SU-DHL-6 (cell line): Measurements from ENCODE around the gene TMEM184A.

Experiments
- H2AFZ ChIP-seq: fragments of 200-600 bp; sonication (generic); 2 replicates; pipeline ENCODE4 v1.6.1; 2014; ENCODE audit warnings: low read depth, mild to moderate bottlenecking, moderate library complexity, mixed read lengths, antibody characterized with exemption, low read length; ENCODE audit not compliant: severe bottlenecking
- H3F3A ChIP-seq: fragments of 200-600 bp; shearing (Covaris generic); 2 replicates; pipeline ENCODE4 v1.6.0; 2016; ENCODE audit warnings: antibody characterized with exemption, mild to moderate bottlenecking; ENCODE audit not compliant: insufficient read depth
- H3K27ac ChIP-seq: fragments of 200-600 bp; sonication (generic); 2 replicates; pipeline ENCODE4 v1.5.1; 2016; ENCODE audit warnings: low read depth, mild to moderate bottlenecking, low read length, moderate library complexity, mixed read lengths
- H3K27me3 ChIP-seq: fragments of 200-600 bp; sonication (generic), shearing (Covaris generic); 2 replicates; pipeline ENCODE4 v1.6.0; 2014; ENCODE audit warnings: mild to moderate bottlenecking, low read length
- H3K36me3 ChIP-seq: fragments of 200-600 bp; sonication (generic); 2 replicates; pipeline ENCODE4 v1.6.1; 2014; ENCODE audit warnings: mild to moderate bottlenecking, low read length, mixed read lengths
- H3K4me2 ChIP-seq: fragments of 300-600, 200-600 bp; shearing (Covaris generic), sonication (generic); 2 replicates; pipeline ENCODE4 v1.6.0; 2014; ENCODE audit warnings: low read length, low read depth, mild to moderate bottlenecking; ENCODE audit not compliant: poor library complexity, severe bottlenecking
- H3K4me3 ChIP-seq: fragments of 200-600 bp; sonication (generic); 2 replicates; pipeline ENCODE4 v1.5.1; 2014; ENCODE audit warnings: antibody characterized with exemption, low read length, mild to moderate bottlenecking, mixed read lengths; ENCODE audit not compliant: insufficient read depth, poor library complexity, severe bottlenecking
- H3K79me2 ChIP-seq: fragments of 200-600 bp; sonication (generic); 2 replicates; pipeline ENCODE4 v1.6.1; 2014; ENCODE audit warnings: mild to moderate bottlenecking, low read length, moderate library complexity; ENCODE audit not compliant: insufficient read depth
- H3K9ac ChIP-seq: fragments of 200-600 bp; sonication (generic); 2 replicates; pipeline ENCODE4 v1.7.0; 2014; ENCODE audit warnings: mild to moderate bottlenecking, low read length
- H3K9me2 ChIP-seq: fragments of 200-600 bp; sonication (generic); replicated peaks from 2 replicates; pipeline ENCODE4 v1.6.1; 2014; ENCODE audit warnings: low read length; ENCODE audit not compliant: insufficient read depth
- H3K9me3 ChIP-seq: fragments of 200-600 bp; sonication (generic); 2 replicates; pipeline ENCODE4 v1.6.1; 2014; ENCODE audit warnings: low read length, mixed read lengths; ENCODE audit not compliant: insufficient read depth
- H4K20me1 ChIP-seq: fragments of 200-600 bp; sonication (generic); 2 replicates; pipeline ENCODE4 v1.6.1; 2014; ENCODE audit warnings: low read depth, mild to moderate bottlenecking, antibody characterized with exemption, low read length, moderate library complexity, mixed read lengths
- EZH2phosphoT487 ChIP-seq: fragments of 200-600 bp; sonication (generic), shearing (Covaris generic); conservative IDR thresholded peaks from 2 replicates; pipeline ENCODE4 v1.6.1; 2018; ENCODE audit warnings: mild to moderate bottlenecking, antibody characterized with exemption, low read length, moderate library complexity, mixed read lengths
- TF ChIP-seq, protein P1 (sequence below): fragments of 200-600 bp; sonication (generic); IDR thresholded peaks from one replicate; pipeline ENCODE4 v1.5.1; 2017; ENCODE audit warnings: antibody characterized with exemption, mild to moderate bottlenecking, low read length, moderate library complexity; ENCODE audit not compliant: insufficient read depth, poor library complexity, severe bottlenecking

Gene TMEM184A

DNA sequence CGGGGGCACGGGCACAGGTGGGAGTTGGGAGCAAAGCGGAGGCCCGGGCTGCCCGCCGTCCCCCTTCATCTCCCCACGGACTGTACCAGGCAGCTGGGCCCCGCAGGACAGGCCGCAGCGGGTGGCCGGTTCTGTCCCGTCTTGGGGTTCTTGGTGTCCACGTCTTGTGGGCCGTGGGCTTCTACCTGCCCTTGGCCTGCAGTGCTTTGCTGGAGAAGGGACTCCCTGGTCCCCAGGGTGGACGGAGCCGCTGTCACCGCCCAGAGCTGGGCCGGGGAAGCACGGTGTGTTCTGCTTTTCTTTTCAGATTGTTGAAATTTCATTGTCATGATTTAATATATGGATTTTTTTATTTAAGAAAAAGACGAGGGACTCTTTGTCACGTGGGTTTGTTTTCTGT is 13.7 kb downstream of the TMEM184A start:
- Histone ChIP-seq H3K4me2 (no peak overlapping the region), H3K9ac (no peak overlapping the region), H3F3A (no peaks in the 10 kb centered on the region), H3K79me2 (peaks cover 8% of the 10 kb centered on the region), H3K36me3 (no peaks in the 10 kb centered on the region), H3K4me3 (no peak overlapping the region), H3K9me3 (no peaks in the 10 kb centered on the region), H3K27ac (no peak overlapping the region), H2AFZ (no peak overlapping the region), H4K20me1 (peaks cover 4% of the 10 kb centered on the region; the same call in 1 of the 2 replicates), H3K9me2 (no peaks in the 10 kb centered on the region), H3K27me3 (no peaks in the 10 kb centered on the region)
- no peak for TF ChIP-seq EZH2phosphoT487

DNA sequence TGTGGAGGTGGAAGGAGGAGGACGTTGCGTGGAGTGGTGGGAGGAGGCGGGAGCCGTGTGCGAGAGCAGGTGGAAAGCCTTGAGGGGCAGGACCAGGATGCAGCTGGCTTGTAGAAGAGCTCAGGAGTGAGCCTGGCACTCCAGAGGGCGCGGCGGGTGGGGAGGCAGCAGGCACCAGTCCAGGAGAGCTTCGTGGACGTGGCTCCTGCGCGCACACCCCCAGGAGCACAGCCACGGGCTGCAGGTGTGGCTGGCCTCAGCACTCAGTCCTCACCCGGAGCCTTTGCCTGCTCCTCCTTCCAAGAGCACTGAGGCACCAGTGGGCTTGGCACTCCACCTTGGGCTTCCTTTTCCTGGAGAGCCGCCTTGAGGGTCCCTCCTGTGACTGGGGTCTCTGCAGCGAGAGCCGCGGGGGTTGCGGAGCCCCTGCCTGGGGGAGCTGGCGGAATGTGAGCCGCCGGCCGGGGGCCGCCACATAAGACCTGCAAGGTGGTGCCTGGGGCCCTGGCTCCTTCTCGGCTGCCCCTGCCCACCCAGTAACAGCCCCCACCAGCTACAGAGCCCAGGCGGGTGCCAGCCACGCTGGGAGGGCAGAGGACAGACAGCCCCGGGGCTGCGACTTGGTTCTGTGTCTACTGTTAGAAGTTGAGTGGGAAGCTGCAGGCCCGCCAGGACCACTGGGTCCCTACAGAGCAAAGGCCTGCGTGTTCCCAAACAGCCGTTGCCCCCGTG is 14.4 kb downstream of the TMEM184A start:
- Histone ChIP-seq H3F3A (no peaks in the 10 kb centered on the region), H2AFZ (no peak overlapping the region), H3K27ac (no peak overlapping the region), H4K20me1 (peaks cover 5% of the 10 kb centered on the region; the same call in 1 of the 2 replicates), H3K79me2 (peaks cover 15% of the 10 kb centered on the region), H3K9me2 (no peaks in the 10 kb centered on the region), H3K9ac (no peak overlapping the region), H3K4me2 (no peak overlapping the region), H3K36me3 (no peaks in the 10 kb centered on the region), H3K27me3 (no peaks in the 10 kb centered on the region), H3K4me3 (no peak overlapping the region), H3K9me3 (no peaks in the 10 kb centered on the region)
- TF ChIP-seq, protein P1, sequence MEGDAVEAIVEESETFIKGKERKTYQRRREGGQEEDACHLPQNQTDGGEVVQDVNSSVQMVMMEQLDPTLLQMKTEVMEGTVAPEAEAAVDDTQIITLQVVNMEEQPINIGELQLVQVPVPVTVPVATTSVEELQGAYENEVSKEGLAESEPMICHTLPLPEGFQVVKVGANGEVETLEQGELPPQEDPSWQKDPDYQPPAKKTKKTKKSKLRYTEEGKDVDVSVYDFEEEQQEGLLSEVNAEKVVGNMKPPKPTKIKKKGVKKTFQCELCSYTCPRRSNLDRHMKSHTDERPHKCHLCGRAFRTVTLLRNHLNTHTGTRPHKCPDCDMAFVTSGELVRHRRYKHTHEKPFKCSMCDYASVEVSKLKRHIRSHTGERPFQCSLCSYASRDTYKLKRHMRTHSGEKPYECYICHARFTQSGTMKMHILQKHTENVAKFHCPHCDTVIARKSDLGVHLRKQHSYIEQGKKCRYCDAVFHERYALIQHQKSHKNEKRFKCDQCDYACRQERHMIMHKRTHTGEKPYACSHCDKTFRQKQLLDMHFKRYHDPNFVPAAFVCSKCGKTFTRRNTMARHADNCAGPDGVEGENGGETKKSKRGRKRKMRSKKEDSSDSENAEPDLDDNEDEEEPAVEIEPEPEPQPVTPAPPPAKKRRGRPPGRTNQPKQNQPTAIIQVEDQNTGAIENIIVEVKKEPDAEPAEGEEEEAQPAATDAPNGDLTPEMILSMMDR = no peak
- no peak for TF ChIP-seq EZH2phosphoT487

DNA sequence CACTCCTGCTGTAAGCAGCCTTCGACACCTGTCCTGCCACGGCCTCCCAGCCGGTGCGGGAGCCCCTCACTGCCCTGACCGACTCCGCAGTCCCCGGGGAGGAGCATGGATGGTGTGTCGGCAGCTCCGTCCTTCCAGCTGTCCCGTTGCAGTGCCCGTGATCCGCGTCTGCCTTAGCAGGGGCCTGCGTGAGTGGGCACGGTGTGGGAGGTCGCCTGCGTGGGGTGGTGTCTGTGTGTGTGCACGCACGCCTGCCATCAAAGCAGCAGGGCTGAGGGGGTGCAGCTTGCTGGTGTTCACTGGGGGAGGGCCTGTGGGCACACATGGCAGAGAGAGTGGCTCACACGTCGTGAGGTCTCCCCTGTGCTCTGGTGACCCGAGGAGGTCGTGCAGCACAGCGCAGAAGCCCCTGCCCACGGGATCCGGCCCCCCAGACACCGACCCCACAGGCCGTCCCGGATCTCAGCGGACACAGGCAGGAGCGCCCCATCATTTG is 15.2 kb downstream of the TMEM184A start:
- Histone ChIP-seq H3K4me2 (no peak overlapping the region), H3K4me3 (no peak overlapping the region), H3K27me3 (no peaks in the 10 kb centered on the region), H4K20me1 (peaks cover 9% of the 10 kb centered on the region; the same call in 1 of the 2 replicates), H3K27ac (no peak overlapping the region), H3K9me2 (no peaks in the 10 kb centered on the region), H3F3A (no peaks in the 10 kb centered on the region), H3K9me3 (no peaks in the 10 kb centered on the region), H3K9ac (no peak overlapping the region), H3K79me2 (peaks cover 23% of the 10 kb centered on the region), H3K36me3 (no peaks in the 10 kb centered on the region), H2AFZ (no peak overlapping the region)
- TF ChIP-seq, protein P1 = no peak
